ENCODE data around the gene HSBP1L1. TPM values are rescaled to one million over a fixed set of nuclear protein-coding genes. Genes with fewer than 3 reads are reported as not detected.
A peak's percentile ranks its signal among the peaks of the same experiment; 100 is the strongest.

The HSBP1L1 gene
- total RNA-seq, 6 experiments from 2014 or later = 16.8 to 35.1 (median 23.7) TPM

DNA sequence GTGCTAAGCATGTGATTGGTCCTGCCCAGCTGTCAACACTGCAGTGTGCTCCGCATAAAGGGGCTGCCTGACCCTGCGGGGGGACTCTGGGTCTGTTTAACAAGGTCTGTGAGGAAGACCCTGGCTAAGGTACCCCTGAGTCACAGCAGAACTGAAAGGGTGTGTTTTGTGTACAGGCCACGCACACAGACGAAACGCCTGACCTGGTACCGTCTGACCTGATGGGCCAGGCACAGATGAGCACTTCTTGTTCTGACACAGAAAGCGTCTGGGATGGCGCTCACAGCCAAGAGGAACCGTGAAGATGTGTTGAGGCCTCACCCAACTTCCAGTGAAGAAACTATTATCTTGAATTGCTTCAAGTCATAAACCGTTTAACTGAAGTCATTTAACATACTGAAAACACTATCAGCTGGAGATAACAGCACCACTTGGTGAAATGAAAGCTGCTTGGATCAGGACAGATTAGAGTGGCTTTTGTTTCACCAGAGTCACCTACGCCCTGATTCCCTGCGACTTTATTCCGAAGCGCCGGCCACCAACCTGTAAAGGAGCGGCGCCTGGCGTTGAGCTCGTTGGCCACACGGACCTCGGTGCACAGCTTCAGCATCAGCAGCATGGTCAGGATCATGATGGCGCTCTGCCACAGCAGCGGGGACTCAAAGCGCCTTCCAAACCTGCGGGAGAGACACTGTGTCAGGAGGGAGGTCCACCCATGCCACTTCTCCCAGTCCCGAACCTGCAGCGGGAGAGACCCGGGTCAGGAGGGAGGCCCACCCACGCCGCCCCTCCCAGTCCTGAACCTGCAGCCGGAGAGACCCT, 21.4 kb upstream of the HSBP1L1 start:
- peak overlapping the region in 2 of 3 donors; percentile 83 to 93 for H3K27ac ChIP-seq
- H3K9me3 ChIP-seq = no peaks in the 10 kb centered on the region
- H3K4me3 ChIP-seq = no peak overlapping the region
- WGBS (ENCODE audit: insufficient coverage, low coverage, low lambda C conversion rate, missing lambda C conversion rate) = 45% methylated on average over 13 of the region's 31 CpGs
- H3K36me3 ChIP-seq = peaks cover 0 to 26% (median 7%) of the 10 kb centered on the region in 4 donors
- H3K27me3 ChIP-seq = no peaks in the 10 kb centered on the region
- intact Hi-C loops (cut with DNase I) = no loop called here
- DNase-seq (peak in 2 of 3 donors; percentile 44 to 51), ATAC-seq (peak in 1 of 4 donors; percentile 10)
- TF ChIP-seq, protein P1, sequence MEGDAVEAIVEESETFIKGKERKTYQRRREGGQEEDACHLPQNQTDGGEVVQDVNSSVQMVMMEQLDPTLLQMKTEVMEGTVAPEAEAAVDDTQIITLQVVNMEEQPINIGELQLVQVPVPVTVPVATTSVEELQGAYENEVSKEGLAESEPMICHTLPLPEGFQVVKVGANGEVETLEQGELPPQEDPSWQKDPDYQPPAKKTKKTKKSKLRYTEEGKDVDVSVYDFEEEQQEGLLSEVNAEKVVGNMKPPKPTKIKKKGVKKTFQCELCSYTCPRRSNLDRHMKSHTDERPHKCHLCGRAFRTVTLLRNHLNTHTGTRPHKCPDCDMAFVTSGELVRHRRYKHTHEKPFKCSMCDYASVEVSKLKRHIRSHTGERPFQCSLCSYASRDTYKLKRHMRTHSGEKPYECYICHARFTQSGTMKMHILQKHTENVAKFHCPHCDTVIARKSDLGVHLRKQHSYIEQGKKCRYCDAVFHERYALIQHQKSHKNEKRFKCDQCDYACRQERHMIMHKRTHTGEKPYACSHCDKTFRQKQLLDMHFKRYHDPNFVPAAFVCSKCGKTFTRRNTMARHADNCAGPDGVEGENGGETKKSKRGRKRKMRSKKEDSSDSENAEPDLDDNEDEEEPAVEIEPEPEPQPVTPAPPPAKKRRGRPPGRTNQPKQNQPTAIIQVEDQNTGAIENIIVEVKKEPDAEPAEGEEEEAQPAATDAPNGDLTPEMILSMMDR (IDR thresholded peaks at IDR 0.05) = no peak
- TF ChIP-seq POLR2A (IDR thresholded peaks at IDR 0.05) = no peak
- peaks cover 0 to 91% (median 41%) of the 10 kb centered on the region in 4 donors for H3K4me1 ChIP-seq

DNA sequence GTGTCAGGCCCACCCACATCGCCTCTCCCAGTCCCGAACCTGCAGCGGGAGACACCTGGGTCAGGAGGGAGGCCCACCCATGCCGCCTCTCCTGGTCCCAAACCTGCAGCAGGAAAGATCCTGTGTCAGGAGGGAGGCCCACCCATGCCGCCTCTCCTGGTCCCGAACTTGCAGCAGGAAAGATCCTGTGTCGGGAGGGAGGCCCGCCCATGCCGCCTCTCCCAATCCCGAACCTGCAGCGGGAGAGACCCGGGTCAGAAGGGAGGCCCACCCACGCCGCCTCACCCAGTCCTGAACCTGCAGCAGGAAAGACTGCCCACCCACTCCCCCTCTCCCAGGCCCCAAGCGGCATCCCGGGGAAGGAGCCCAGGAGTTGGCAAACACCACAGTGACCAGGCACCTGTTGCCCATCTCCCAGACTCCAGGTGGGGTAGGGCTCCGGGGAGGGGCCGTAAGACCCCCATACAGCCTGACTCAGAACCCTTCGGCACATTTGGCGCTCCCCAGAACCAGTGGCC, 20.8 kb upstream of the HSBP1L1 start:
- Histone ChIP-seq H3K4me3 (no peak overlapping the region), H3K27me3 (no peaks in the 10 kb centered on the region), H3K36me3 (peaks cover 0 to 26% (median 6%) of the 10 kb centered on the region in 4 donors), H3K9me3 (no peaks in the 10 kb centered on the region), H3K27ac (peak overlapping the region in 2 of 3 donors; percentile 83 to 93), H3K4me1 (peaks cover 0 to 91% (median 37%) of the 10 kb centered on the region in 4 donors)
- DNase-seq (peak in 1 of 3 donors; percentile 49), ATAC-seq (no peak)
- TF ChIP-seq, protein P1 (IDR thresholded peaks at IDR 0.05) = no peak
- TF ChIP-seq POLR2A (IDR thresholded peaks at IDR 0.05) = no peak
- intact Hi-C loops (cut with DNase I) = no loop called here
- 61% methylated on average over 3 of the region's 20 CpGs for WGBS (ENCODE audit: insufficient coverage, low coverage, low lambda C conversion rate, missing lambda C conversion rate)

DNA sequence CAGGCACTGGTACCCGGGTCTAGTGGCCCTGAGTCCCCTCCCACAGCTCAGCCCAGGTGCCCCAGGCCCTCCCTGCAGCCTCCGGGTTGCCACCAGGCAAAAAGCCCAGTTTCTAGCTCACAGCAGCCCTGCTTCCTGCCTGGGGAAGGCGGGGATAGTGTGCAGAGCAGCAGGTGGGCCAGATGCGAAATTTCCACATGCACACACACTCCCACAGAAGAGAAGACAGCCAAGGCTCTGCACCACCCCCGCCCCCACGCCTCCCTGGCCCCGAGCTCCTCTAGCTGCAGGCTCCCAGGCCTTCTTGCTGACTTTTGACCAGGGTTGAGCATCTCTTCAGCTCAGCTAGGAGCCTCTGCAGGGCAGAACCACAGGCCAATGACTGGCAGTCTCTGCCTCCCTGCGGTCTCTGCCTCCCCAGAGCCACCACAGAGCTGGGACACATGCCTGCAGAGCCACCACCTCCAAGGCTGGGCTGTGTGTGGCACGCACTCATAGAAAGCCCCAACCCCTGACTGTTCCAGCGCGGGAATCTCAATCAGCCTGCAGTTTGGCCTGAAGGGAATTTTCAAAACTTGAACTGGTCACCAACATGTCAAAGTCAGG, 20.2 kb upstream of the HSBP1L1 start:
- TF ChIP-seq, protein P1 (IDR thresholded peaks at IDR 0.05) = no peak
- TF ChIP-seq POLR2A (IDR thresholded peaks at IDR 0.05) = no peak
- DNase-seq = peak; percentile 52 to 76 (median 73)
- Histone ChIP-seq H3K27ac (peak overlapping the region in 2 of 3 donors; percentile 83 to 93), H3K36me3 (peaks cover 0 to 26% (median 6%) of the 10 kb centered on the region in 4 donors), H3K9me3 (no peaks in the 10 kb centered on the region), H3K4me3 (no peak overlapping the region), H3K4me1 (peaks cover 0 to 91% (median 37%) of the 10 kb centered on the region in 4 donors), H3K27me3 (no peaks in the 10 kb centered on the region)
- intact Hi-C loops (cut with DNase I) = no loop called here
- peak; percentile 3 to 22 (median 8) for ATAC-seq
- WGBS (ENCODE audit: insufficient coverage, low coverage, low lambda C conversion rate, missing lambda C conversion rate) = 15% methylated on average over 6 of the region's 11 CpGs

DNA sequence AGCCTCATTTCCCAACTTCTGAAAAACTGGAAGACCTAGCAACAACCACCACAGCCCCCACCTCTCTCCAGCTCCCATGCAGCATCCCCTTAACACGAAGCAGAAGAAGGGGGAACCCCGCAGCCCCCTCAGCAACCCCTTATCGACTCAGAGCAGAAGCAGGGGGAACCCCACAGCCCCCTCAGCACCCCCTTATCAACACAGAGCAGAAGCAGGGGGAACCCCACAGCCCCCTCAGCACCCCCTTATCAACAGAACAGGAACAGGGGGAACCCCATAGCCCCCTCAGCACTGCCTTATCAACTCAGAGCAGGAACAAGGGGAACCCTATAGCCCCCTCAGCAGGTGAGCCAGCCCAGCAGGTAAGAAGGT, 19.7 kb upstream of the HSBP1L1 start:
- Histone ChIP-seq H3K27me3 (no peaks in the 10 kb centered on the region), H3K9me3 (no peaks in the 10 kb centered on the region), H3K4me3 (no peak overlapping the region), H3K36me3 (peaks cover 0 to 26% (median 5%) of the 10 kb centered on the region in 4 donors), H3K27ac (peak overlapping the region in 2 of 3 donors; percentile 83 to 93), H3K4me1 (peaks cover 0 to 89% (median 35%) of the 10 kb centered on the region in 4 donors)
- TF ChIP-seq POLR2A (IDR thresholded peaks at IDR 0.05) = no peak
- TF ChIP-seq, protein P1 (IDR thresholded peaks at IDR 0.05) = no peak
- no CpG with 5 or more reads among the region's 3 CpGs for WGBS (ENCODE audit: insufficient coverage, low coverage, low lambda C conversion rate, missing lambda C conversion rate)
- intact Hi-C loops (cut with DNase I) = no loop called here
- no peak for DNase-seq
- no peak for ATAC-seq

All from right lobe of liver (tissue), 6 donors.